Activated CD4-positive, alpha-beta T cell treated with anti-CD3 and anti-CD28 coated beads, Interleukin-2, amount 10 ng/mL, durations not matched to agents 7 days and 5 days (primary cell): ENCODE data around the gene SLC5A11. TPM values are rescaled to one million over a fixed set of nuclear protein-coding genes. Genes with fewer than 3 reads are reported as not detected.
"Not testable (repeated sequence)": the region's sequence is repeated elsewhere in the genome, so short reads cannot be mapped to it uniquely, and the experiment has no call there.

Experiments
- CTCF ChIA-PET: fragments of 350-600 bp; sonication (Branson Sonifier 250); formaldehyde crosslinking; loops from one replicate; lab custom pipeline; 2021; ENCODE audit warnings: antibody characterized with exemption; lab: Charles Lee
- POLR2A ChIA-PET: fragments of 350-600 bp; sonication (Branson Sonifier 250); formaldehyde crosslinking; loops from one replicate; lab custom pipeline; 2021; ENCODE audit warnings: antibody characterized with exemption; lab: Charles Lee
- DNase-seq: peaks from one replicate; pipeline ENCODE4 v3.0.0-alpha.2; 2020
- H3K27ac Mint-ChIP-seq: one replicate; pipeline ENCODE4 v1.8.0; 2021; ENCODE audit warnings: mild to moderate bottlenecking, moderate library complexity, mixed read lengths
- H3K27me3 Mint-ChIP-seq: one replicate; pipeline ENCODE4 v1.8.0; 2021; ENCODE audit warnings: mixed read lengths
- H3K36me3 Mint-ChIP-seq: one replicate; pipeline ENCODE4 v1.8.0; 2021; ENCODE audit warnings: low read depth, mixed read lengths
- H3K4me1 Mint-ChIP-seq: one replicate; pipeline ENCODE4 v1.8.0; 2021; ENCODE audit warnings: mixed read lengths
- H3K4me3 Mint-ChIP-seq: one replicate; pipeline ENCODE4 v1.8.0; 2021; ENCODE audit warnings: mild to moderate bottlenecking, moderate library complexity, mixed read lengths
- H3K9me3 Mint-ChIP-seq: one replicate; pipeline ENCODE4 v1.8.0; 2021; ENCODE audit warnings: mixed read lengths
- total RNA-seq, 2 experiments: library from RNA; stranded (reverse); gene quantifications; one replicate each; pipeline ENCODE4 v1.2.3, GENCODE V29; 2021

SLC5A11 gene
- total RNA-seq, 2 experiments from 2014 or later = not detected

GRCh38 chr16:24839347-24839972 is 6.3 kb upstream of the SLC5A11 start:
- POLR2A ChIA-PET = no interaction called here
- Mint-ChIP-seq H3K4me1 (no peaks in the 10 kb centered on the region), H3K27ac (no peak overlapping the region), H3K27me3 (no peaks in the 10 kb centered on the region), H3K36me3 (no peaks in the 10 kb centered on the region), H3K9me3 (no peaks in the 10 kb centered on the region), H3K4me3 (no peak overlapping the region)
- CTCF ChIA-PET = no interaction called here
- no peak for DNase-seq

- POLR2A ChIA-PET = no interaction called here
- Mint-ChIP-seq H3K9me3 (no peaks in the 10 kb centered on the region), H3K4me3 (no peak overlapping the region), H3K27ac (no peak overlapping the region), H3K4me1 (no peaks in the 10 kb centered on the region), H3K36me3 (no peaks in the 10 kb centered on the region), H3K27me3 (no peaks in the 10 kb centered on the region)
- CTCF ChIA-PET = no interaction called here
- no peak for DNase-seq
Measured at GRCh38 chr16:24841291-24841690, 4.5 kb upstream of the SLC5A11 start.

GRCh38 chr16:24844101-24845030 is 1.4 kb upstream of the SLC5A11 start:
- POLR2A ChIA-PET = no interaction called here
- H3K4me3 Mint-ChIP-seq = no peak overlapping the region
- CTCF ChIA-PET = no interaction called here
- no peak overlapping the region for H3K27ac Mint-ChIP-seq
- no peaks in the 10 kb centered on the region for H3K4me1 Mint-ChIP-seq
- no peaks in the 10 kb centered on the region for H3K9me3 Mint-ChIP-seq
- peaks cover 3% of the 10 kb centered on the region for H3K27me3 Mint-ChIP-seq
- no peak for DNase-seq
- no peaks in the 10 kb centered on the region for H3K36me3 Mint-ChIP-seq

GRCh38 chr16:24845031-24845365 is 765 bp upstream of the SLC5A11 start:
- H3K9me3 Mint-ChIP-seq, H3K36me3 Mint-ChIP-seq, CTCF ChIA-PET, POLR2A ChIA-PET, DNase-seq, H3K27me3 Mint-ChIP-seq, H3K4me3 Mint-ChIP-seq, H3K4me1 Mint-ChIP-seq, H3K27ac Mint-ChIP-seq: not testable (repeated sequence)

GRCh38 chr16:24846548-24847357 is 990 bp downstream of the SLC5A11 start:
- Mint-ChIP-seq H3K4me1 (peaks cover 6% of the 10 kb centered on the region), H3K27ac (no peak overlapping the region), H3K36me3 (no peaks in the 10 kb centered on the region), H3K4me3 (no peak overlapping the region), H3K9me3 (no peaks in the 10 kb centered on the region), H3K27me3 (peaks cover 3% of the 10 kb centered on the region)
- ChIA-PET POLR2A (no interaction called here), CTCF (interaction anchor here (0.6 to 0.7 kb wide), 2 partner anchors 33 to 112 kb away, joined by 3 to 5 read pairs; no protein-coding TSS in a partner anchor)
- no peak for DNase-seq

- POLR2A ChIA-PET = no interaction called here
- H3K4me3 Mint-ChIP-seq = no peak overlapping the region
- H3K27ac Mint-ChIP-seq = no peak overlapping the region
- CTCF ChIA-PET = interaction anchor here (0.7 kb wide), 1 partner anchor 111 kb away, joined by 3 read pairs; no protein-coding TSS in a partner anchor
- no peaks in the 10 kb centered on the region for H3K36me3 Mint-ChIP-seq
- H3K27me3 Mint-ChIP-seq = peaks cover 3% of the 10 kb centered on the region
- peaks cover 10% of the 10 kb centered on the region for H3K4me1 Mint-ChIP-seq
- no peaks in the 10 kb centered on the region for H3K9me3 Mint-ChIP-seq
- DNase-seq = no peak
Measured at GRCh38 chr16:24847358-24847664, 1.5 kb downstream of the SLC5A11 start.

GRCh38 chr16:24848065-24848464 is 2.3 kb downstream of the SLC5A11 start:
- H3K27ac Mint-ChIP-seq = no peak overlapping the region
- H3K9me3 Mint-ChIP-seq = no peaks in the 10 kb centered on the region
- no peak overlapping the region for H3K4me3 Mint-ChIP-seq
- H3K27me3 Mint-ChIP-seq = peaks cover 3% of the 10 kb centered on the region
- DNase-seq = no peak
- H3K36me3 Mint-ChIP-seq = no peaks in the 10 kb centered on the region
- ChIA-PET CTCF (no interaction called here), POLR2A (no interaction called here)
- H3K4me1 Mint-ChIP-seq = peaks cover 10% of the 10 kb centered on the region

- no peaks in the 10 kb centered on the region for H3K36me3 Mint-ChIP-seq
- no peak overlapping the region for H3K4me3 Mint-ChIP-seq
- no peak for DNase-seq
- H3K27ac Mint-ChIP-seq = no peak overlapping the region
- H3K4me1 Mint-ChIP-seq = peaks cover 10% of the 10 kb centered on the region
- H3K9me3 Mint-ChIP-seq = no peaks in the 10 kb centered on the region
- CTCF ChIA-PET = interaction anchor here (0.6 kb wide), 1 partner anchor 26 kb away, joined by 3 read pairs; no protein-coding TSS in a partner anchor
- H3K27me3 Mint-ChIP-seq = peaks cover 3% of the 10 kb centered on the region
- POLR2A ChIA-PET = no interaction called here
Measured at GRCh38 chr16:24849641-24850040, 3.9 kb downstream of the SLC5A11 start.

GRCh38 chr16:24850289-24850938 is 4.7 kb downstream of the SLC5A11 start:
- H3K4me1 Mint-ChIP-seq = peaks cover 10% of the 10 kb centered on the region
- no peak overlapping the region for H3K4me3 Mint-ChIP-seq
- H3K27me3 Mint-ChIP-seq = peaks cover 3% of the 10 kb centered on the region
- no peak for DNase-seq
- ChIA-PET CTCF (interaction anchor here (0.6 kb wide), 1 partner anchor 27 kb away, joined by 3 read pairs; no protein-coding TSS in a partner anchor), POLR2A (interaction anchor here (0.7 kb wide), 2 partner anchors 210 to 211 kb away, joined by 3 to 6 read pairs; no protein-coding TSS in a partner anchor)
- H3K27ac Mint-ChIP-seq = no peak overlapping the region
- no peaks in the 10 kb centered on the region for H3K36me3 Mint-ChIP-seq
- H3K9me3 Mint-ChIP-seq = no peaks in the 10 kb centered on the region

- DNase-seq = no peak
- POLR2A ChIA-PET = no interaction called here
- Mint-ChIP-seq H3K4me3 (no peak overlapping the region), H3K4me1 (peaks cover 10% of the 10 kb centered on the region), H3K9me3 (no peaks in the 10 kb centered on the region), H3K36me3 (no peaks in the 10 kb centered on the region), H3K27ac (no peak overlapping the region), H3K27me3 (peaks cover 3% of the 10 kb centered on the region)
- CTCF ChIA-PET = interaction anchor here (1.0 kb wide), 1 partner anchor 9 kb away, joined by 3 read pairs; no protein-coding TSS in a partner anchor
Measured at GRCh38 chr16:24851700-24852099, 5.9 kb downstream of the SLC5A11 start.

- no peak for DNase-seq
- Mint-ChIP-seq H3K27ac (no peak overlapping the region), H3K36me3 (no peaks in the 10 kb centered on the region), H3K4me1 (peaks cover 10% of the 10 kb centered on the region), H3K9me3 (no peaks in the 10 kb centered on the region), H3K27me3 (peaks cover 3% of the 10 kb centered on the region), H3K4me3 (no peak overlapping the region)
- ChIA-PET POLR2A (no interaction called here), CTCF (interaction anchor here (1.0 kb wide), 1 partner anchor 8 kb away, joined by 3 read pairs; no protein-coding TSS in a partner anchor)
Measured at GRCh38 chr16:24852281-24852721, 6.5 kb downstream of the SLC5A11 start.

- ChIA-PET CTCF (interaction anchor here (0.5 kb wide), 1 partner anchor 52 kb away, joined by 3 read pairs; no protein-coding TSS in a partner anchor), POLR2A (no interaction called here)
- DNase-seq = no peak
- Mint-ChIP-seq H3K27me3 (peaks cover under 1% of the 10 kb centered on the region), H3K36me3 (no peaks in the 10 kb centered on the region), H3K4me1 (peaks cover 10% of the 10 kb centered on the region), H3K27ac (no peak overlapping the region), H3K9me3 (no peaks in the 10 kb centered on the region), H3K4me3 (no peak overlapping the region)
Measured at GRCh38 chr16:24853169-24853824, 7.5 kb downstream of the SLC5A11 start.
